Measurements from ENCODE around the gene LPAR3.

DNA sequence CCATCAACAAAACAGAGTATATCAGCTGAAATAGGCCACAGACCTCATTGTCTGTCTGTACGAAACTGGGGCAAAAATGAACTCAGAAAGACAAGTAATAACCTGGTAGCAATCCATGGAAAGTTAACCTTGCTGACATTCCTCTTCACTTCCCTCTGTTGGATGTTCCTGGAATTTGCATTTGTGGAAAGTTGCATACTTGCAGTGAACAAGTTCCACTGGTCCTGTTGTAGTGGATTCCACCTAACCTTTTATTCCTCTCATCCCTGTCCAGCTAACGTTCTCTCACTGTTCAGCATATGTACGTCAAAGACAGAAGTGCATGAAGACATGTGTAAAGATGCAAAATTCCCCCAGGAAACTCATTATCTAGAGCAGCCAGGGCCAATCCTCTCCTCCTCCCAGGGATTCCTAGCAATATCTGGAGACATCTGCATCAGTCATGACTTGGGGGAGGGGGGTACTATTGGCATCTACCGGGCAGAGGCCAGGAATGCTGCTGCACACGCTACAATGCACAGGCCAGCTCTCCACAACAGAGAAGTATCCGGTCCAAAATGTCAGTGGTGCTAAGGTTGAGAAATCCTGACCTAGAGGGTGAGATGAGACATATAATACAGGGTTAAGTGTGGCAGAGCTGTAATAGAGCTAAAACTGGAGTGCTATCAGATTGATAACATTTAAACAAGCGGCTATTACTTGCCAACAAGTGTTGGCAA lies 8.2 kb downstream of the LPAR3 start:
- TF ChIP-seq, protein P1, sequence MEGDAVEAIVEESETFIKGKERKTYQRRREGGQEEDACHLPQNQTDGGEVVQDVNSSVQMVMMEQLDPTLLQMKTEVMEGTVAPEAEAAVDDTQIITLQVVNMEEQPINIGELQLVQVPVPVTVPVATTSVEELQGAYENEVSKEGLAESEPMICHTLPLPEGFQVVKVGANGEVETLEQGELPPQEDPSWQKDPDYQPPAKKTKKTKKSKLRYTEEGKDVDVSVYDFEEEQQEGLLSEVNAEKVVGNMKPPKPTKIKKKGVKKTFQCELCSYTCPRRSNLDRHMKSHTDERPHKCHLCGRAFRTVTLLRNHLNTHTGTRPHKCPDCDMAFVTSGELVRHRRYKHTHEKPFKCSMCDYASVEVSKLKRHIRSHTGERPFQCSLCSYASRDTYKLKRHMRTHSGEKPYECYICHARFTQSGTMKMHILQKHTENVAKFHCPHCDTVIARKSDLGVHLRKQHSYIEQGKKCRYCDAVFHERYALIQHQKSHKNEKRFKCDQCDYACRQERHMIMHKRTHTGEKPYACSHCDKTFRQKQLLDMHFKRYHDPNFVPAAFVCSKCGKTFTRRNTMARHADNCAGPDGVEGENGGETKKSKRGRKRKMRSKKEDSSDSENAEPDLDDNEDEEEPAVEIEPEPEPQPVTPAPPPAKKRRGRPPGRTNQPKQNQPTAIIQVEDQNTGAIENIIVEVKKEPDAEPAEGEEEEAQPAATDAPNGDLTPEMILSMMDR (conservative IDR thresholded peaks at IDR 0.05 in 1 of 2, IDR thresholded peaks at IDR 0.05 in 1 of 2; ENCODE audit: low read depth in 1 of 2, low read length in 2 of 2) = peak in 1 of 2 donors; percentile 2
- no peak for TF ChIP-seq EZH2 (IDR thresholded peaks at IDR 0.05; ENCODE audit: low read length, missing control alignments)

Data from fibroblast of lung (primary cell).